ENCODE data around the gene COX17.
A peak's percentile ranks its signal among the peaks of the same experiment; 100 is the strongest.

The COX17 gene

DNA sequence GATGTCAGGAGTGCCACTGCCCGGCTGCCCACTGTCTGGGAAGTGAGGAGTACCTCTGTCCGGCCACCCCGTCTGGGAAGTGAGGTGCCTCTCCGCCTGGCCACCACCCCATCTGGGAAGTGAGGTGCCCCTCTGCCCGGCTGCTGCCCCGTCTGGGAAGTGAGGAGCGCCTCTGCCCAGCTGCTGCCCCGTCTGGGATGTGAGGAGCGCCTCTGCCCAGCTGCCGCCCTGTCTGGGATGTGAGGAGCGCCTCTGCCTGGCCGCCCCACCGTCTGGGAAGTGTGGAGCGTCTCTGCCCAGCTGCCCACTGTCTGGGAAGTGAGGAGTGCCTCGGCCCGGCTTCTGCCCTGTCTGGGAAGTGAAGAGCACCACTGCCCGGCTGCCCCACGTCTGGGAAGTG lies 3.3 kb downstream of the COX17 start:
- no peak for DNase-seq

DNA sequence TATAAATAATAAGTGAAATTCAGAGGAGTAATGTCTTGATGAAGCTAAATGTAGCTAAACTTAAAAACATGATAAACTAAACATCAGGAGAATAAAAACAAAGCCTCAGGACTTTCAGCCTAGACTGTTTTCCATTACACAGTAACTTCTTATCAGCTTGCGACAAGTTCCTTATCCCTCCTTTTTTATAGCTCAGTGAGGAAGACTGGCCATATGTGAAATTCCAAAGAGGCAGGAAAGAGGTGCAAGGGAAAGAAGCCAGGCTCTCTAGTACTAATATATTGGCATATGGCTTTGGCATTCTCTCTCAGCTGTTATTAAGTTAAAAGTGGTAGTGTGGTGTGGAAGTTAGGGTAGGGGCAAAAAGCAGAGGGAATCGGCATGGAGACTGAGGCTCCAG lies 4.4 kb downstream of the COX17 start:
- DNase-seq, result no peak

DNA sequence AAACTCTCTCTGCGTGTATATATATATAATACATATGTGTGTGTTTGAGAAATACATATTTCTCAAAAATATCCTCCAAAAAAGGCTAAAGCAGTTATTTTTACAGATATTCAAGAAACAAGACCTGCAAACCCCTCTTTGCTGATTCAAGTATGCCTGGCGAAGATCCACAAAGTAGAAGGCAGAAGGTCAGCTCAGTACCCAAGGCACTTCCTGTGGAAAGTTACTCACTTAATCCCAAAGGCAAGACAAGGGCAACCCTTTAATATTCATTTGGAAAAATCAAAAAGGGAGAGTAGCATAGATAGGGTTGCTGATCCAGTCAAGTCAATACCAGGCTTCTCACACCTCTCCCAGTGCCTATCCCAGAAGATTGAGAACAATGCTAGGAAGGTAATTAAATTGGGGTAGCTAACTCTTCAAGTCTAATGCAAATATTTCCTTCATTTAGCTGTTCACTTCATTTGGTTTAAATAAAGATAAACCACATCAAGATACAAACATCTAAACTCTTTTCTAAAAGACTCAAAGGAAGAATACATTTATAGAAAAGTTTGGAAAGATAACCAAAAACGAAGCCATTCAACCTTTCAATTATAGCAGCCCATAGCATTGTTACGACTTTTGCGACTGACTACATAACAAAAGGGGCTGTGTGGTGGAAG lies 7.2 kb downstream of the COX17 start:
- DNase-seq, result no peak

- DNase-seq, result no peak
These were observed 11.1 kb downstream of the COX17 start for GRCh38 chr3:119665954-119666559.

GRCh38 chr3:119664850-119665379 lies 12.3 kb downstream of the COX17 start:
- peak; percentile 90 for DNase-seq

DNA sequence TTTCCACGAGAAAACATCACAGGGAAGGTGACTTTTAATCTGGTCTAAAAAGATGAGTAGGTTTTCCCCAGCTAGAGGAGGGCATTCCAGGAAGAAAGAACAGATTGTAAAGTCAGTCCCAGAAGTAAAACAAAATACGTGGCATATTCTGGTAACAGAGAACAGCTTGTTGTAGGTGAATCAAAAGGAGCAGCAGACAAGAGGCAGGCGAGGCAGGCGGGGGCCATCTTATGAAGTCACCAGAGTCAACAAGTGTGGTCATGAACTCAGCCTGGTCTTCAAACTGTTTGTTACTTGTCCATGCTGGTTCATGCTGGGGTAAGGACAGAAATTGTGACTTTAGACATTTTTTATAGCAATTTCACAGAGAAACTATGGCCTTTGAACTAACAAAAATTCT lies 12.8 kb downstream of the COX17 start:
- peak; percentile 42 for DNase-seq

- DNase-seq, result no peak
These were observed 13.3 kb downstream of the COX17 start for GRCh38 chr3:119663885-119664284.

GRCh38 chr3:119662604-119663373 lies 14.4 kb downstream of the COX17 start:
- no peak for DNase-seq

GRCh38 chr3:119660474-119661440 lies 16.4 kb downstream of the COX17 start, which contains the start of gene POPDC2:
POPDC2 (minus strand) TSS chr3:119660589; CDS start chr3:119660423, 166 bp downstream.
- DNase-seq, result no peak

GRCh38 chr3:119659606-119660291 lies 17.5 kb downstream of the COX17 start:
- peak; percentile 23 for DNase-seq

GRCh38 chr3:119658994-119659393 lies 18.2 kb downstream of the COX17 start:
- no peak for DNase-seq

DNA sequence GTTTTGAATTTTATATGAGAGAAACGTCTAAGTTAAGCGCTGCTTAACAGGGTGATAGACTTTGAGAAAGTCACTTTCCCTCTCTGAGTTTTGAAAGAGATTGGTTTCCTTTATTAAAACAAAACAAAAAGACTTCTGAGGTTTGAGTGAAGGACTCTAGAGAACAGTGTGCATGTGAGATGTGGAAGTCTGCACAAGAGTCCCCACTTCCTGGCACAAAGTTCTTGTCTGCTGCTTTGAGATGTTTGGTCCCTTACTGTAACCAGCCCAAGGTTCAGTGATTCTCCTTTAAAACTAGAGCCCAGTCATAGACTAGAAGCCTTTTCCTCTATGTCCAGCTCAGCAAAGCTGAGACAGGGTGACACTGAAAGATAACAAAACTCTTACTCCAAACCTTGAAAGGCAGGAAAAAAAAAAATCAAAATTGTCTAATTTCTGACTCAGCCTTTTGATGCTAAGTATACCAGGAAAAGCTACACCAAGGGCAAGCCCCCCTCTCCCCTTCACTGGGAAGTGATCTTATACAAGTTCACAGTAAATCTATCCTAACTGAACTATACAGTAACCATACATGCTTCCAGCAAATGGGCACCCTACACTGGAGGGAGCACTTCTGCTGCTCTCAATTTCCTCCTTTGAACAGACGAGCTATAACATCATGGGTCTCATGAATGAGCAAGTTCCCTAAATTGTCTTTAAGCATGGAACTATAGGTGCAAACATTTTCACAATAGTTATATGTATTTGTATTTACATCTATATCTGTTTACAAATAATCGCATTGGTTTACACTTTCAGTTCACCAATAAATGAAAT lies 19.1 kb downstream of the COX17 start:
- DNase-seq, result peak; percentile 67

GRCh38 chr3:119653876-119654275 lies 23.3 kb downstream of the COX17 start:
- DNase-seq, result no peak

DNA sequence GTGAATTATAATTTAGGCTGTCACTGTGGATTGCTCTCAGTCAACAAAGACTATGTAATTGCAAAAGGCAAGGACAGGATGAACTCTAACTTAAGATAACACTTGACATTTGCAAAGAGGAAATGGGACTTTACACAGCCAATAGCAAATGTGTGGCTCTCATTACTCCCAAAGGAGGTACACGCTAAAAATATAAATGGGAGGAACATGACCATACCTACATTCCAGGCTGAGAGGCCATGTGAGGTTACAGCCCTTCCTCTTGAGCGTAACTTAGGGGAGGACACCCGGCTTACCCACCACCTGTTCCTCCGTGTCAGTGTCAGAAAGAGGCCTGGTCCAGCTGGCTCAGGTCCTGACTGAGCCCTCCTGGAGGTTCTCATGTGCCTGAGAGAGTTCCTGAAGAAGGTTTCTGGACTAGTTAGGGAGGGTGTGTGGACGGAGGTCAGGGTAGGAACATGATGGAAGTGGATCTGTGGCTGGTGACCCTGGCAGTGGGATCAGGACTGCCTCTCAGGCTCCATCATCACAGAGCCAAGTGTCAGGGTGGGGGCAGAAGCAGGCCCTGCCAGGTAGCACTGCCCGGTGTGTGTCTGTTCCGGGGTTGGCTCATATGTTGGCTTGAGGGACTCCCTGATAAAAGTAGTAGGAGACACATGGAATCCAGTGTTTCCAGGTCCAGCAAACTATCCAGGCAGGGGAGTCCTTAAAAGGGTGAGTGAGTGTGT lies 24.7 kb downstream of the COX17 start:
- no peak for DNase-seq

DNA sequence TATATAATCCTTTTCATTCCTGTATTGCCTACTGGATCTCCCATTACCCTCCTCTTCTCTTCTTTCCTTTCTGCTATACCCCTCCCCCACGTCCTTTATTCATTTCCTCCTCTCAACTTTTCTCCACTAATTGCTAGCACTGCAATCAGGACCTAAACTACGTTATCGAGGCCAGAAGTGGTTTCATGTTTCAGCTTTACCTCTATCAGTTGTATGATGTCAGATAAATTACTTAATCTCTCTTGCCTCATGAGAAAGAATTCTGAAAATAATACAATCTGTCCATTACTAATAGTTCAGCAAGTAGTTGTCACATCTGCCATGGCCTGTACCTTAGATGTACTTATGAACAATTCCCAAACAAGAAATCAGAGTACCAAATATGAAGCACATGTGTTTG lies 27.4 kb downstream of the COX17 start:
- peak; percentile 52 for DNase-seq

- DNase-seq, result no peak
These were observed 29.2 kb downstream of the COX17 start for GRCh38 chr3:119647843-119648575.

DNA sequence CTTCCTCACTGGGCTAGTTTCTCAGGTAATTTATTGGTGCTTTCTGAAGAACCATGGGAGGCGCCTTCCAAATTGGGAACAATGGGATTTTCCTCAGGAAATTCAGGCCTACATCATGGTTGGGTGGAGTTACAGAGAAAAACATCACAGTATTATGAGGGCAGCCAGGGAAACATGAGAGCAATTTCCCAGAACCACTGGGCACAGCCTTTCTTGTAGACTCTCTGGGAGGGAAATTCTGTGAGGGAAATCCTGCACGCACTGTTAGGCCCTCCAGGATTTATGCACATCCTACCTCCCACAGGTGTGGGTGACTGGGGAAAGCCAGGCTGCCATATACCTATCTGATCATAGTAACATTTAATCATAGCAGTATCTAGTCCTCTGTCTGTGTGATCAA lies 30.0 kb downstream of the COX17 start:
- no peak for DNase-seq

DNA sequence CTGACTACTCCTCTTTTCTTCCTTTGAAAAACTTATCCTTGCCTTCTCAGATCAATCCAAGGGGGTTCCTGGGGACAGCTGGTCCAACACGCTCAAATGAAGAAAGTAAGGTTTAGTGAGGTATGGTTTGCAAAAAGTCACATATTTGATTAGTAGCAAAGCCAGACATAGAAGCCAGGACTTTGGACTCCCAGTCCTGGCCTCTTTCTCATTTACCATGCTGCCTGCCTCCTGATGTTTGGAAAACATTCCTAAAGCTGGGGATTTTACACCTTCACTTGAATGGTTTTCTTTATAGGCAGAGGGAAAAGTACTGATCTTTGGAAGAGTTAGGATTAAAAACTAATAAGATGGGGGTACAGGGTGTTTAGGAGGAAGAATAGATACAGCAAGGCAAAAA lies 31.4 kb downstream of the COX17 start:
- no peak for DNase-seq

DNA sequence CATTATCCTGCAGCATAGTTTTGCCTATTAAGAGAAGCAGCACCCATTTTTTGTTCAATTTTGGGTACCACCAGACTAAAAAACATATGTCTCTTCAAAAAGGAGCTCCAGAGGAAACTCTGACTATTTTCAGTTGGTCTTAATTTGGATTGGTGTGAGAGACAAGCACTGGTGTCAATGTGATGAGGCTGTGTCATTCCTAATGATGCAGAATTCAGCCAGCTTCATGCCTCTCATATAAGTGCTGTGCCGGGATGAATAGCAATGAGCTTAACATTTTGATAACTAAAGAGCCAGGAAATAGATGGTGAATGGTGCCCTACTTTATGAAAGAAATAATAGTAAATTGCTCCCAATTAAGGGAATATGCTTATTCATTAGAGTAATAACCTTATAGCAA lies 32.7 kb downstream of the COX17 start:
- no peak for DNase-seq

GRCh38 chr3:119643528-119643927 lies 33.7 kb downstream of the COX17 start:
- no peak for DNase-seq
